Tongue (tissue), 2 donors: Measurements from ENCODE around the gene IRGM. TPM values are rescaled to one million over a fixed set of nuclear protein-coding genes. Genes with fewer than 3 reads are reported as not detected.

Experiments
- DNase-seq: peaks from one replicate; pipeline ENCODE4 v3.0.0-alpha.2; 2015
- total RNA-seq: library from RNA; depleted of rRNA; stranded (reverse); fragments of >200 nt; gene quantifications from one replicate; pipeline ENCODE4 v1.2.3, GENCODE V29; 2014

The IRGM gene
- total RNA-seq, 1 donor from 2014 or later = not detected

- no peak for DNase-seq
Observed at GRCh38 chr5:150895431-150896428, 49.4 kb downstream of the IRGM start.

Other genes with a start within 250 kb of the IRGM start
- gene SYNPO, start 205.9 kb upstream of the IRGM start, total RNA-seq = 36.6 TPM
- 51.5 TPM for gene MYOZ3, start 185.3 kb upstream of the IRGM start, total RNA-seq
- 37.2 TPM for gene RBM22, start 145.5 kb upstream of the IRGM start, total RNA-seq
- gene DCTN4, start 87.5 kb upstream of the IRGM start, total RNA-seq = 64.5 TPM
- gene SMIM3, start 67.8 kb upstream of the IRGM start, total RNA-seq = 7.8 TPM
- gene ZNF300, start 58.5 kb downstream of the IRGM start, total RNA-seq = 7.8 TPM
- gene GPX3, start 174.1 kb downstream of the IRGM start, total RNA-seq = 160 TPM
- gene TNIP1, start 234.5 kb downstream of the IRGM start, total RNA-seq = 75.0 TPM